BLaER1 treated with 17β-estradiol and CSF1 and Interleukin-3, amounts not matched to agents 10 nM and 100 nM (cell line): Measurements from ENCODE around the gene ZDHHC8.
A peak's percentile ranks its signal among the peaks of the same experiment; 100 is the strongest.

Source experiments
- H3K27ac ChIP-seq, 11 experiments: shearing (Covaris generic); formaldehyde crosslinking; 2 replicates each; pipeline ENCODE4 v1.8.1; 2022
- H3K27me3 ChIP-seq, 11 experiments: shearing (Covaris generic); formaldehyde crosslinking; 2 replicates each; pipeline ENCODE4 v1.8.1; 2022
- H3K36me3 ChIP-seq, 11 experiments: shearing (Covaris generic); formaldehyde crosslinking; 2 replicates each; pipeline ENCODE4 v1.8.1; 2022
- H3K4me1 ChIP-seq, 10 experiments: shearing (Covaris generic); formaldehyde crosslinking; 2 replicates each; pipeline ENCODE4 v1.8.1; 2022
- H3K4me2 ChIP-seq, 11 experiments: shearing (Covaris generic); formaldehyde crosslinking; 2 replicates each; pipeline ENCODE4 v1.8.1; 2022
- H3K4me3 ChIP-seq, 10 experiments: shearing (Covaris generic); formaldehyde crosslinking; 2 replicates each; pipeline ENCODE4 v1.8.1; 2022
- H3K9ac ChIP-seq, 11 experiments: shearing (Covaris generic); formaldehyde crosslinking; 2 replicates each; pipeline ENCODE4 v1.8.1; 2022
- H3K9me3 ChIP-seq, 11 experiments: shearing (Covaris generic); formaldehyde crosslinking; replicated peaks in 1 of 11; 2 replicates each; pipeline ENCODE4 v1.8.1; 2022
- H4K20me1 ChIP-seq, 11 experiments: shearing (Covaris generic); formaldehyde crosslinking; 2 replicates each; pipeline ENCODE4 v1.8.1; 2022
- Cebpa-rat ChIP-seq, 11 experiments: shearing (Covaris generic); IDR thresholded peaks; 2 replicates each; pipeline ENCODE4 v1.8.1; 2022

Gene ZDHHC8

GRCh38 chr22:20153945-20154344 is 22.3 kb downstream of the ZDHHC8 start:
- peaks cover 0 to 11% (median 0%) of the 10 kb centered on the region in 11 experiments; a peak in 2 of 22 replicates for H3K27me3 ChIP-seq
- H3K36me3 ChIP-seq: no peaks in the 10 kb centered on the region
- H3K4me2 ChIP-seq: peak overlapping the region; percentile 79 to 97 (median 91); a peak in 21 of 22 replicates
- peak overlapping the region in 6 of 11 experiments; percentile 4 to 80 (median 66); a peak in 11 of 22 replicates for H3K27ac ChIP-seq
- H3K4me1 ChIP-seq: peaks cover 39 to 98% (median 95%) of the 10 kb centered on the region in 10 experiments
- no peaks in the 10 kb centered on the region for H3K9me3 ChIP-seq
- H3K9ac ChIP-seq: peak overlapping the region in 7 of 11 experiments; percentile 13 to 76 (median 70); a peak in 6 of 22 replicates
- no peak for TF ChIP-seq Cebpa-rat (IDR thresholded peaks at IDR 0.05)
- peaks cover 0 to 29% (median 0%) of the 10 kb centered on the region in 11 experiments; a peak in 3 of 22 replicates for H4K20me1 ChIP-seq
- H3K4me3 ChIP-seq: peak overlapping the region in 1 of 10 experiments; percentile 64; a peak in 2 of 20 replicates

- peaks cover 0 to 19% (median 0%) of the 10 kb centered on the region in 11 experiments; a peak in 4 of 22 replicates for H3K27me3 ChIP-seq
- TF ChIP-seq Cebpa-rat (IDR thresholded peaks at IDR 0.05): no peak
- no peaks in the 10 kb centered on the region for H3K9me3 ChIP-seq
- H3K36me3 ChIP-seq: no peaks in the 10 kb centered on the region
- H3K4me1 ChIP-seq: peaks cover 40 to 98% (median 95%) of the 10 kb centered on the region in 10 experiments
- H3K4me3 ChIP-seq: peak overlapping the region; percentile 50 to 71 (median 62)
- H4K20me1 ChIP-seq: peaks cover 0 to 34% (median 0%) of the 10 kb centered on the region in 11 experiments; a peak in 3 of 22 replicates
- peak overlapping the region; percentile 79 to 97 (median 91) for H3K4me2 ChIP-seq
- H3K9ac ChIP-seq: peak overlapping the region; percentile 54 to 76 (median 62)
- peak overlapping the region in 9 of 11 experiments; percentile 57 to 80 (median 63); a peak in 18 of 22 replicates for H3K27ac ChIP-seq
Observed at GRCh38 chr22:20154602-20155187, 23.1 kb downstream of the ZDHHC8 start.

- peaks cover 0 to 34% (median 0%) of the 10 kb centered on the region in 11 experiments; a peak in 3 of 22 replicates for H4K20me1 ChIP-seq
- peaks cover 0 to 26% (median 0%) of the 10 kb centered on the region in 11 experiments; a peak in 4 of 22 replicates for H3K27me3 ChIP-seq
- no peak for TF ChIP-seq Cebpa-rat (IDR thresholded peaks at IDR 0.05)
- peak overlapping the region; percentile 50 to 71 (median 62) for H3K4me3 ChIP-seq
- H3K4me1 ChIP-seq: peaks cover 37 to 100% (median 97%) of the 10 kb centered on the region in 10 experiments
- H3K9me3 ChIP-seq: no peaks in the 10 kb centered on the region
- H3K27ac ChIP-seq: peak overlapping the region in 9 of 11 experiments; percentile 57 to 80 (median 67); a peak in 17 of 22 replicates
- H3K9ac ChIP-seq: peak overlapping the region; percentile 54 to 76 (median 62)
- peak overlapping the region; percentile 79 to 97 (median 91) for H3K4me2 ChIP-seq
- no peaks in the 10 kb centered on the region for H3K36me3 ChIP-seq
Observed at GRCh38 chr22:20155330-20156041, 23.9 kb downstream of the ZDHHC8 start.

GRCh38 chr22:20156042-20156389 is 24.4 kb downstream of the ZDHHC8 start:
- Histone ChIP-seq H3K27ac (peak overlapping the region in 8 of 11 experiments; percentile 49 to 80 (median 68); a peak in 13 of 22 replicates), H3K27me3 (peaks cover 0 to 28% (median 0%) of the 10 kb centered on the region in 11 experiments; a peak in 4 of 22 replicates), H4K20me1 (peaks cover 0 to 34% (median 0%) of the 10 kb centered on the region in 11 experiments; a peak in 3 of 22 replicates), H3K4me1 (peaks cover 37 to 100% (median 99%) of the 10 kb centered on the region in 10 experiments), H3K4me2 (peak overlapping the region; percentile 79 to 97 (median 91); a peak in 20 of 22 replicates), H3K4me3 (peak overlapping the region in 5 of 10 experiments; percentile 54 to 63 (median 61); a peak in 10 of 20 replicates), H3K9ac (peak overlapping the region in 9 of 11 experiments; percentile 54 to 76 (median 67); a peak in 16 of 22 replicates), H3K36me3 (no peaks in the 10 kb centered on the region), H3K9me3 (no peaks in the 10 kb centered on the region)
- no peak for TF ChIP-seq Cebpa-rat (IDR thresholded peaks at IDR 0.05)

- peaks cover 37 to 100% (median 99%) of the 10 kb centered on the region in 10 experiments for H3K4me1 ChIP-seq
- H3K27me3 ChIP-seq: peaks cover 0 to 28% (median 0%) of the 10 kb centered on the region in 11 experiments; a peak in 4 of 22 replicates
- peak overlapping the region in 6 of 11 experiments; percentile 64 to 80 (median 71); a peak in 9 of 22 replicates for H3K27ac ChIP-seq
- H4K20me1 ChIP-seq: peaks cover 0 to 34% (median 0%) of the 10 kb centered on the region in 11 experiments; a peak in 3 of 22 replicates
- H3K4me3 ChIP-seq: peak overlapping the region in 3 of 10 experiments; percentile 42 to 61 (median 54); a peak in 5 of 20 replicates
- peak overlapping the region in 8 of 11 experiments; percentile 15 to 76 (median 64); a peak in 12 of 22 replicates for H3K9ac ChIP-seq
- peak overlapping the region; percentile 39 to 97 (median 90) for H3K4me2 ChIP-seq
- TF ChIP-seq Cebpa-rat (IDR thresholded peaks at IDR 0.05): no peak
- no peaks in the 10 kb centered on the region for H3K36me3 ChIP-seq
- no peaks in the 10 kb centered on the region for H3K9me3 ChIP-seq
Observed at GRCh38 chr22:20156611-20157429, 25.2 kb downstream of the ZDHHC8 start.

GRCh38 chr22:20157430-20158183 is 26.0 kb downstream of the ZDHHC8 start:
- Histone ChIP-seq H4K20me1 (peaks cover 0 to 34% (median 0%) of the 10 kb centered on the region in 11 experiments; a peak in 3 of 22 replicates), H3K27me3 (peaks cover 0 to 28% (median 0%) of the 10 kb centered on the region in 11 experiments; a peak in 4 of 22 replicates), H3K4me2 (peak overlapping the region; percentile 39 to 97 (median 90)), H3K27ac (peak overlapping the region in 7 of 11 experiments; percentile 31 to 75 (median 66); a peak in 13 of 22 replicates), H3K9ac (peak overlapping the region in 8 of 11 experiments; percentile 15 to 76 (median 60); a peak in 11 of 22 replicates), H3K9me3 (no peaks in the 10 kb centered on the region), H3K36me3 (no peaks in the 10 kb centered on the region), H3K4me1 (peaks cover 37 to 95% (median 93%) of the 10 kb centered on the region in 10 experiments), H3K4me3 (peak overlapping the region in 2 of 10 experiments; percentile 54 to 55; a peak in 4 of 20 replicates)
- TF ChIP-seq Cebpa-rat (IDR thresholded peaks at IDR 0.05): no peak

GRCh38 chr22:20158391-20159036 is 26.9 kb downstream of the ZDHHC8 start:
- peak overlapping the region; percentile 66 to 97 (median 90) for H3K4me2 ChIP-seq
- H3K27ac ChIP-seq: peak overlapping the region in 7 of 11 experiments; percentile 31 to 75 (median 66); a peak in 14 of 22 replicates

More at GRCh38 chr22:20158391-20159036, 26.9 kb downstream of the ZDHHC8 start:
- Histone ChIP-seq H3K4me3 (peak overlapping the region in 2 of 10 experiments; percentile 50 to 55; a peak in 4 of 20 replicates), H3K27me3 (peaks cover 0 to 28% (median 0%) of the 10 kb centered on the region in 11 experiments; a peak in 4 of 22 replicates), H3K9ac (peak overlapping the region in 8 of 11 experiments; percentile 29 to 76 (median 60); a peak in 15 of 22 replicates), H3K4me1 (peaks cover 37 to 86% (median 85%) of the 10 kb centered on the region in 10 experiments), H3K36me3 (no peaks in the 10 kb centered on the region), H4K20me1 (peaks cover 0 to 34% (median 0%) of the 10 kb centered on the region in 11 experiments; a peak in 2 of 22 replicates), H3K9me3 (no peaks in the 10 kb centered on the region)
- TF ChIP-seq Cebpa-rat (IDR thresholded peaks at IDR 0.05): no peak
